GM06990 (cell line): ENCODE measurements around the gene EIF2S3B.

Experiments used
- DNase-seq: peaks from one replicate; pipeline ENCODE4 v3.0.0-alpha.2; 2011; ENCODE audit not compliant: insufficient read length; ENCODE audit errors: extremely low read depth
- H3K27me3 ChIP-seq: replicated peaks from 2 replicates; pipeline ENCODE4 v1.6.0; 2011; ENCODE audit warnings: low read length; ENCODE audit not compliant: control insufficient read depth, insufficient read depth
- H3K36me3 ChIP-seq: 2 replicates; pipeline ENCODE4 v1.5.1; 2011; ENCODE audit warnings: low read length; ENCODE audit not compliant: control insufficient read depth, insufficient read depth
- H3K4me3 ChIP-seq: replicated peaks from 2 replicates; pipeline ENCODE4 v1.5.1; 2011; ENCODE audit warnings: low read depth, mild to moderate bottlenecking, control low read depth, low read length
- CTCF ChIP-seq: IDR thresholded peaks from 2 replicates; pipeline ENCODE4 v1.5.1; 2011; ENCODE audit warnings: low read length, control low read depth, mild to moderate bottlenecking, inconsistent platforms; ENCODE audit not compliant: insufficient read depth, poor library complexity, severe bottlenecking

The EIF2S3B gene

GRCh38 chr12:10540776-10541205 lies 35.1 kb downstream of the EIF2S3B start:
- H3K27me3 ChIP-seq, result no peaks in the 10 kb centered on the region
- H3K4me3 ChIP-seq, result no peak overlapping the region
- H3K36me3 ChIP-seq, result no peaks in the 10 kb centered on the region
- DNase-seq, result peak; percentile 51
- no peak for TF ChIP-seq CTCF

- TF ChIP-seq CTCF, result no peak
- Histone ChIP-seq H3K27me3 (no peaks in the 10 kb centered on the region), H3K36me3 (no peaks in the 10 kb centered on the region), H3K4me3 (no peak overlapping the region)
- no peak for DNase-seq
Observed at GRCh38 chr12:10543499-10543898, 37.8 kb downstream of the EIF2S3B start.

GRCh38 chr12:10551375-10551774 lies 45.7 kb downstream of the EIF2S3B start:
- no peak overlapping the region for H3K4me3 ChIP-seq
- TF ChIP-seq CTCF, result no peak
- DNase-seq, result no peak
- no peaks in the 10 kb centered on the region for H3K27me3 ChIP-seq
- no peaks in the 10 kb centered on the region for H3K36me3 ChIP-seq

- Histone ChIP-seq H3K4me3 (no peak overlapping the region), H3K36me3 (no peaks in the 10 kb centered on the region), H3K27me3 (no peaks in the 10 kb centered on the region)
- DNase-seq, result no peak
- TF ChIP-seq CTCF, result no peak
Observed at GRCh38 chr12:10553148-10553547, 47.5 kb downstream of the EIF2S3B start.

- no peaks in the 10 kb centered on the region for H3K27me3 ChIP-seq
- DNase-seq, result no peak
- TF ChIP-seq CTCF, result no peak
- no peaks in the 10 kb centered on the region for H3K36me3 ChIP-seq
- no peak overlapping the region for H3K4me3 ChIP-seq
Observed at GRCh38 chr12:10554228-10554755, 48.6 kb downstream of the EIF2S3B start.
